ENCODE data around the gene TEN1. TPM values are rescaled to one million over a fixed set of nuclear protein-coding genes. Genes with fewer than 3 reads are reported as not detected.

Gene TEN1
- total and polyA plus RNA-seq, 9 of the 15 experiments (the other 6 are each of a cell fraction or from before 2014, with no cell fraction given) = 1.3 to 25.7 (median 10.1) TPM

- TF ChIP-seq, protein P1, sequence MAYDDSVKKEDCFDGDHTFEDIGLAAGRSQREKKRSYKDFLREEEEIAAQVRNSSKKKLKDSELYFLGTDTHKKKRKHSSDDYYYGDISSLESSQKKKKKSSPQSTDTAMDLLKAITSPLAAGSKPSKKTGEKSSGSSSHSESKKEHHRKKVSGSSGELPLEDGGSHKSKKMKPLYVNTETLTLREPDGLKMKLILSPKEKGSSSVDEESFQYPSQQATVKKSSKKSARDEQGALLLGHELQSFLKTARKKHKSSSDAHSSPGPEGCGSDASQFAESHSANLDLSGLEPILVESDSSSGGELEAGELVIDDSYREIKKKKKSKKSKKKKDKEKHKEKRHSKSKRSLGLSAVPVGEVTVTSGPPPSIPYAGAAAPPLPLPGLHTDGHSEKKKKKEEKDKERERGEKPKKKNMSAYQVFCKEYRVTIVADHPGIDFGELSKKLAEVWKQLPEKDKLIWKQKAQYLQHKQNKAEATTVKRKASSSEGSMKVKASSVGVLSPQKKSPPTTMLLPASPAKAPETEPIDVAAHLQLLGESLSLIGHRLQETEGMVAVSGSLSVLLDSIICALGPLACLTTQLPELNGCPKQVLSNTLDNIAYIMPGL (CRISPR knock-in tag; IDR thresholded peaks at IDR 0.05) = no peak
- TF ChIP-seq ZNF431 (CRISPR knock-in tag; IDR thresholded peaks at IDR 0.05) = no peak
- peak; percentile 75 for TF ChIP-seq MYC (IDR thresholded peaks at IDR 0.05; ENCODE audit: low read depth, low read length)
- TF ChIP-seq MYC (CRISPR knock-in tag; IDR thresholded peaks at IDR 0.05; ENCODE audit: borderline replicate concordance, low read depth) = no peak
- TF ChIP-seq NFYB (IDR thresholded peaks at IDR 0.05; ENCODE audit: extremely low read depth, insufficient read length) = no peak
- no peak for TF ChIP-seq SIRT6 (IDR thresholded peaks at IDR 0.05; ENCODE audit: low read depth, low read length)
- TF ChIP-seq, protein P2, sequence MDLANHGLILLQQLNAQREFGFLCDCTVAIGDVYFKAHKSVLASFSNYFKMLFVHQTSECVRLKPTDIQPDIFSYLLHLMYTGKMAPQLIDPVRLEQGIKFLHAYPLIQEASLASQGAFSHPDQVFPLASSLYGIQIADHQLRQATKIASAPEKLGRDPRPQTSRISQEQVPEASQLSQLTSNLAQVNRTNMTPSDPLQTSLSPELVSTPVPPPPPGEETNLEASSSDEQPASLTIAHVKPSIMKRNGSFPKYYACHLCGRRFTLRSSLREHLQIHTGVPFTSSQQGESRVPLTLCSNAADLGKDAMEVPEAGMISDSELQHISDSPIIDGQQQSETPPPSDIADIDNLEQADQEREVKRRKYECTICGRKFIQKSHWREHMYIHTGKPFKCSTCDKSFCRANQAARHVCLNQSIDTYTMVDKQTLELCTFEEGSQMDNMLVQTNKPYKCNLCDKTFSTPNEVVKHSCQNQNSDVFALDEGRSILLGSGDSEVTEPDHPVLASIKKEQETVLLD (IDR thresholded peaks at IDR 0.05) = no peak
- peak in 2 of 3 experiments; percentile 78 to 86 for TF ChIP-seq YY1 (IDR thresholded peaks at IDR 0.05; ENCODE audit: borderline replicate concordance in 1 of 3, control insufficient read depth in 1 of 3, extremely low read depth in 1 of 3, insufficient read depth in 3 of 3, insufficient read length in 1 of 3, insufficient replicate concordance in 2 of 3, low read depth in 1 of 3, low read length in 2 of 3)
- no peak for TF ChIP-seq ZNF311 (CRISPR knock-in tag; IDR thresholded peaks at IDR 0.05)
- TF ChIP-seq E2F8 (IDR thresholded peaks at IDR 0.05; ENCODE audit: low read depth, partially characterized antibody) = peak; percentile 72
- TF ChIP-seq ZNF232 (CRISPR knock-in tag; IDR thresholded peaks at IDR 0.05) = no peak
- TF ChIP-seq ZNF140 (CRISPR knock-in tag; IDR thresholded peaks at IDR 0.05) = no peak
- TF ChIP-seq SRSF1 (IDR thresholded peaks at IDR 0.05; ENCODE audit: low read depth, low read length) = 0 out of 2 replicates have a peak, but pooled peaks have one; percentile 74
- TF ChIP-seq ZNF778 (CRISPR knock-in tag; IDR thresholded peaks at IDR 0.05) = no peak
- peak; percentile 34; the same call in 1 of the 2 replicates for TF ChIP-seq DMBX1 (CRISPR knock-in tag; IDR thresholded peaks at IDR 0.05; ENCODE audit: borderline replicate concordance)
- no peak for TF ChIP-seq ZNF780A (CRISPR knock-in tag; IDR thresholded peaks at IDR 0.05)
- TF ChIP-seq KLF16 (IDR thresholded peaks at IDR 0.05) = no peak; the same call in 1 of the 2 replicates
- TF ChIP-seq CBX1 (IDR thresholded peaks at IDR 0.05; ENCODE audit: low read depth) = peak; percentile 95
- TF ChIP-seq, protein P3, sequence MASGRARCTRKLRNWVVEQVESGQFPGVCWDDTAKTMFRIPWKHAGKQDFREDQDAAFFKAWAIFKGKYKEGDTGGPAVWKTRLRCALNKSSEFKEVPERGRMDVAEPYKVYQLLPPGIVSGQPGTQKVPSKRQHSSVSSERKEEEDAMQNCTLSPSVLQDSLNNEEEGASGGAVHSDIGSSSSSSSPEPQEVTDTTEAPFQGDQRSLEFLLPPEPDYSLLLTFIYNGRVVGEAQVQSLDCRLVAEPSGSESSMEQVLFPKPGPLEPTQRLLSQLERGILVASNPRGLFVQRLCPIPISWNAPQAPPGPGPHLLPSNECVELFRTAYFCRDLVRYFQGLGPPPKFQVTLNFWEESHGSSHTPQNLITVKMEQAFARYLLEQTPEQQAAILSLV (tag; IDR thresholded peaks at IDR 0.05) = no peak
- peak; percentile 66; the same call in 1 of the 2 replicates for TF ChIP-seq CHCHD3 (CRISPR knock-in tag; IDR thresholded peaks at IDR 0.05)
- no peak for TF ChIP-seq MAFK (IDR thresholded peaks at IDR 0.05; ENCODE audit: low read length)
Measured at GRCh38 chr17:75940727-75941441, 38.2 kb upstream of the TEN1 start, which contains the start of gene FBF1 (continued).
